ENCODE measurements around the gene STAT2.
A peak's percentile ranks its signal among the peaks of the same experiment; 100 is the strongest.
"Not testable (repeated sequence)": the region's sequence is repeated elsewhere in the genome, so short reads cannot be mapped to it uniquely, and the experiment has no call there.

The STAT2 gene

GRCh38 chr12:56359851-56360767, at the start of gene STAT2:
TSS of gene STAT2 (minus strand) at chr12:56360107. CDS start at chr12:56356571, 3,536 bp downstream.
- peak; percentile 84 to 100 (median 99) for DNase-seq

DNA sequence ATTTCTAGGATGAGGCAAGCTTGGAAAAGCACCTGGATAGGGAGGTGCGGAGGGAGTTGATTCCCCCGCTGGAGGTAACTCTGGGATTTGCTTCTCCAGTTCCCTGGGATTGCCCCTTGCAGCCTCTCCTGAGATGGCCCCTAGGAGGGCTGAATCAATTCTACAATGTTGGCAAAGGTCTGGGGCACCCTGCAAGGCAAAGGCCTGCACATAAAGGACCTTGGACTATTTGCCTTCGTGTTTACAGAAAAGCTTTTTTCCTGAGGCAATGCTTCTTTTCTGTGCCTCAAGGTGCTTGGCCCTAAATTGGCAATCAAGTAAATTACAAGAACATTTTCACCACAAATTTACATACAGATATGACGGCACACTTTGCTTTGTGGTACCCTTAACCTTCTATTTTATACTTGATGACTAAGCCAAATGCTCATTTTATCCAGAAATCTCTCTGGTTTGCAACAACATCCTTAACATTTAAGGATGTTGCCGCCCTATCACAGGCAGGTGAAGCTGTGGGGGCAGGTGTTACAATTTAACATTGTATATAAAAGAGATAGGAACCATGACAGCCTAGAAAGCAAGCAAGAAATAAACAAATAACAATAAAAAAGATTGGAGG, 49.0 kb upstream of the STAT2 start:
- DNase-seq, result no peak

DNA sequence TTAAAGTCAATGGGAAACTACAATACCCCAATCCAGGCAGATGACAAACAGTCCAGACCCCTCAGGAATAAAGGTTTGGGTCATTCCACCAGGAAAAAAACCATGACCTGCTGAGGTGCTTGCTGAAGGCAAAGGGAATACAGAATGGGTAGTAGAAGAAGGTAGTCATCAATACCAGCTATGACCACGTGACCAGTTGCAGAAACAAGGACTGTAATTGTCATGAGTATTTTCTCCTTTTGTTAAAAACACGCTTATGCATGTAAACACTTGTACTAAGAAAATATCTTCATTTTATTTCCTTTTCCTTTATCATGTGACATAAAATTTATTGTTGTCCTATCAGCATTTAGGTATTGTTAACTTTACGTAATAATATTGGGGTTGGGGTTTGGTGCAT, 44.3 kb upstream of the STAT2 start:
- DNase-seq, result not testable (repeated sequence)

DNA sequence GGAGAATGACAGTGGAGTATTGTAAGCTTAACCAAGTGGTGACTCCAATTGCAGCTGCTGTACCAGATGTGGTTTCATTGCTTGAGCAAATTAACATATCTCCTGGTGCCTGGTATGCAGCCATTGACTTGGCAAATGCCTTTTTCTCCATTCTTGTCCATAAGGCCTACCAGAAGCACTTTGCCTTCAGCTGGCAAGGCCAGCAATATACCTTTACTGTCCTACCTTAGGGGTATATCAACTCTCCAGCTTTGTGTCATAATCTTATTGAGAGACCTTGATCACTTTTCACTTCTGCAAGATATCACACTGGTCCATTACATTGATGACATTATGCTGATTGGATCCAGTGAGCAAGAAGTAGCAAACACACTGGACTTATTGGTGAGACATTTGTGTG, 41.7 kb upstream of the STAT2 start:
- not testable (repeated sequence) for DNase-seq

GRCh38 chr12:56401125-56401524, 41.2 kb upstream of the STAT2 start:
- DNase-seq, result not testable (repeated sequence)

DNA sequence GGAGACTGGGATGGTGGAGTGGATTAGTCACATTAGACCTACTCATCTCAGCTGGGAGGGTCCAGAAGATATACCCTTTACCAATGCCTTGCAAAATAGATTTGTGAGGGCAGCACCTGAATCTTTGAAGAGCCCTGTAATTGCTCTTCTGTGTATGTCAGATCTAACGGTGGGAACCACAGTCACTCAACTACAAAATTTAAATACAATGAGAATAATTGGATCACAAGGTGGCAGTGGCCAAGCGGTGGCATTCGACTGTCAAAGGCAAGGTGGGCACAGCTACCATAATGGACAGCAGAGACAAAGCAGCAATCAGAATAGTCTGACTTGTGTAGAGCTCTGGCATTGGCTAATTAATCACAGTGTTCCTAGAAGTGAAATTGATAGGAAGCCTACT, 39.6 kb upstream of the STAT2 start:
- DNase-seq, result not testable (repeated sequence)

DNA sequence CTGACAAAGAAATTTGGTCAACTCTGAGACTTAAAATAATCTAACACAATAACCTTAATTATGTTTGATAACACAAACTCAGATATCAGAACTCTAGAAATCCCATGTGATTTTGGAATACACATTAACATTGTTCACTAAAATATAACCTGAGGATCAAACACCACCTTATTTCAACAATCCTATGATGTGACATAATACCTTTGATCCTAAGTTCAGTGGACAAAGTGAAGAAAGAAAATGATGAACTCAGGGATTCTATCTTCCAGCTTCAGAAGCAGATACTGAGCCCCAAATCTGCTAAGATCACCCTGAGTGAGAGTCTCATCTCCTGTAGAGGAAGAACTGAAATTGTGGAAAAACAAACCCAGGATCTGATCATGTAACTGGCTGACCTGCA, 38.4 kb upstream of the STAT2 start:
- DNase-seq, result no peak

GRCh38 chr12:56392331-56392730, 32.4 kb upstream of the STAT2 start:
- DNase-seq, result no peak

GRCh38 chr12:56391721-56392120, 31.8 kb upstream of the STAT2 start:
- DNase-seq, result no peak

GRCh38 chr12:56389412-56389811, 29.5 kb upstream of the STAT2 start:
- no peak for DNase-seq

DNA sequence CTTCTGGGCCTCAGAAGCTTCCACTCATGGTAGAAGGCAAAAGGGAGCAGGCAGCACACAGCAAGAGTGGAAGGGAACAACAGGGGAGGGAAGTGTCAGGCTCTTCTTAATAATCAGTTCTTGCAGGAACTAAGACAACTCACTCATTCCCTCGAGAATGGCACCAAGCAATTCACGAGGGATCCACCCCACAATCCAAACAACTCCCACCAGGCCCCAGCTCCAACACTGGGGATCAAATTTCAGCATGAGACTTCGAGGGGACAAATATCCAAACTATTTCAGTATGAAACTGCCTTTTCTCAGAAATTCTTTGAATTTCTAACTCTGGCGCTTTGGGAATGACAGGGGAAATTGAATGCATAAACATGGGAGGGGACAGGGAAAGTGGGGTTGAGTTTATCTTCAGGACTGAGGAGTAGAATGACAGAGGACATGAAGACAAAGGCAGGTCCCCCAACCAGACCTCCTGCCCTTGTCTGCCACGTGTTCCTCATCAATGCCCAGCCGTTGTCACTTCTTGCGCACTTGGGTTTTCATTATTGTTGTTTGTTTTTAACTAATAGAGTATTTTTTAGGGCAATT, 27.3 kb upstream of the STAT2 start:
- DNase-seq, result no peak

GRCh38 chr12:56385873-56386272, 26.0 kb upstream of the STAT2 start:
- DNase-seq, result no peak

DNA sequence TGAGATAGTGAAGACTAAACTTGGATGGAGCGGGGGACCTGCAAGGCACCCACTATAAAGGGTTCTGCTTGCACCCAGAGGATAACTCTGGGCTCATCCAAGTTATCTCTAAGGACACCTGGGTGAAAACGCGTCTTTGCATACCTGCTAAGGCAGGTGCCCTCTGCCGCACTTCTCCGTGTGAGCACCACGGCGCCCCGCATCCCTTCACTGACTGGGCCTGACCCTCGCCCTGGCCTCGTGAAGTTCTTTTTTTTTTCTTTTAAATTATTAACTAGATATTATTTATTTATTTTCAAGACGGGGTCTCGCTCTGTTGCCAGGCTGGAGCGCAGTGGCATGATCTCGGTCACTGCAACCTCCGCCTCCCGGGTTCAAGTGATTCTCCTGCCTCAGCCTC, 22.7 kb upstream of the STAT2 start:
- no peak for DNase-seq

DNA sequence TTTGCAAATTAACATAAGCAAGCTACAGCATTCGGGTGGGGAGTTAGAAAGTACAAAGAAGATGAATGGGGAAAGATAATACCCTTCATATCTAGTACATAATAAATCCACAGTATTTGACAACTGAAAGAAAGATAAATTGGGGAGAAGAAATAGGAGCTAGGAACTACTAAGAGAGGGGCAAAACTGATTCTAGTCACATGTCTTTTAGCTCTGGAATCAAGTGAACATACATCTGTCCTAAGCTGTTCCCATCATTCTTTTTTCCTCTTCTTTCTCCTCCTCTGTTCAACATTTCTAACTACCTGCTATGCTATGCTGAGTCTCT, 18.0 kb upstream of the STAT2 start:
- no peak for DNase-seq

DNA sequence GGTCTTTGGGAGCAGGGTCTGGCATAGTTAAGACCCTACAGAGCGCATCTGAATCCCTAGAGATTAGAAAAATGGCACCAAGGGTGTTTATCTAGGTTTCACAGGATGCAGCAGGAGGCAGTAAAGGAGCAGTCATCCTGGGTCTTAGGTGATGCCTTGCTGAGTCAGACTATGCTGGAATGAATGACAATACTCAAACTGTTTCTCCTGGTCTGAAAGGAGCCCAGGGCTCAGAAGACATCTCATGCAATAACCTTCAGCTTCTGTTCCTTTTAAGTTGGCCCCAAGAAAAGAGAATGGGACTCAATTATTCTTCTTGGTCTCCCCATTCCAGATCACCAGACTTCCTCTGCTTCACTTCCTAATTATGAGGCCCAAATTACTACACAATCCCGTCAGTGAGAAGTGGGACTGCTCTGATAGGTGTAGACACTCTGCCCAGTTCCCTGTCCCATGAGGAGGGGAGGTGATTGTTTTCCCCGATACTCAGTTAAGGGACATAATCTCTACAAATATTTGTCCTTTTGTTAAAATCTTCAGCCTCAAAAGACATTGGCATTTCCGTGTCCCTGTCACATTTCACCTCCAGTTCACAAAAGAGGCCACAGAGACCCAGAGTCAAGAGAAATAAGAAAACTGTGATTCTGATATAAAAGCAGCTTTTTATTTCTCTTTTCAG, 17.5 kb upstream of the STAT2 start:
- no peak for DNase-seq

- no peak for DNase-seq
These were observed 15.9 kb upstream of the STAT2 start for GRCh38 chr12:56375598-56376434.

DNA sequence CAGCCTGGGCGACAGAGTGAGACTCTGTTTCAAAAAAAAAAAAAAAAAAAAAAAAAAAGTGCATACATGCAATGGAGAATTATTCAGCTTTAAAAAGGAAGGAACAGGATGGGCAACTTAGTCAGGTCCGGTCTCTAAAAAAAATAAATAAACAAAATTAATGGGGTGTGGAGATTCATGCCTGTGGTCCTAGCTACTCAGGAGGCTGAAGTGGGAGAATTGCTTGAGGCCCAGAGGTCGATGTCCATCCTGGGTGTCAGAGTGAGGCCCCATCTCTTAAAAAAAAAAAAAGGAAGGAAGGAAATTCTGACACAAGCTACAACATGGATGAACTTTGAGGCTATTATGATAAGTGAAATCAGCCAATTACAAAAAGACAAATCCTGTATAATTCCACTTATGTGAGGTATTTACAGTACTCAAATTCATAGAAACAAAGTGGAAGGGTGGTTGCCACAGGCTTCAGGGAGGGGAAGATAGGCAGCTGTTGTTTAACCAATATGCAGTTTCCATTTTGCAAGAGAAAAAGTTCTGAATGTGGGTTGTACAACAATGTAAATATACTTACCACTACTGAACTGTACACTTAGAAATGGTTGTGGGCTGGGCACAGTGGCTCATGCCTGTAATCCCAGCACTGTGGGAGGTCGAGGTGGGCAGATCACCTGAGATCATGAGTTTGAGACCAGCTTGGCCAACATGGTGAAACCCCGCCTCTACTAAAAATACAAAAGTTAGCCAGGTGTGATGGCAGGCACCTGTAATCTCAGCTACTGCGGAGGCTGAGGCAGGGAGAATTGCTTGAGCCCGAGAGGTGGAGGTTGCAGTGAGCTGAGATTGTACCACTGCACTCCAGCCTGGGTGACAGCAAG, 15.1 kb upstream of the STAT2 start:
- DNase-seq, result no peak

DNA sequence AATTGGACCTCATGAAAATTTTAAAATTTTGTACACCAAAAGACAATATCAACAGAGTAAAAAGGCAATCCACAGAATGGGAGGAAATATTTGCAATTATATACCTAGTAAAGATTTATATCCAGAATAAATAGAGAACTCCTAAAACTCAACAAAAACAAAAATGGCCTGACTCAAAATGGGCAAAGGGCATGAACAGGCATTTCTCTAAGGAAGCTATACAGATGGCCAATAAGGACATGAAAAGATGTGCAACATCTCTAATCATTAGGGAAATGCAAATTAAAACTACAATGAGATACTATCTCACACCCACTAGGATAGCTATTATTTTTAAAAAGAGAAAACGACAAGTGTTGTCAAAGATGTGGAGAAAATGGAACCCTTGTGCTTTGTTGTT, 13.6 kb upstream of the STAT2 start:
- no peak for DNase-seq

DNA sequence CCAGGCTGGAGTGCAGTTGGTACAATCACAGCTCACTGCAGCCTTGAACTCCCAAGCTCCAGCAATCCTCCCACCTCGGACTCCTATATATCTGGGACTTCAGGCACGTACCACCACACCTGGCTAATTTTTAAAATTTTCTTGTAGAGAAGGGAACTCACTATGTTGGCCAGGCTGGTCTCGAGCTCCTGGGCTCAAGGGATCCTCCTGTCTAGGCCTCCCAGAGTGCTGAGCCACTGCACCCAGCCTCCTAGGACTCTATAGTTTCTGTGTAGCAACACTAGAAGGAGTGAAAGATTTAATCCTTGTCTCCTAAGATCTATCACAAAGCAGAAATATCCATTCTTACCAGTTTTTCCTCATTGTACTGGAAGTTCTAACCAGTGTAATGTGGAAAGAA, 7.0 kb upstream of the STAT2 start:
- no peak for DNase-seq

Data from anterior cingulate cortex (tissue), 58 donors.